GM12878 (cell line): Measurements from ENCODE around the gene BMPR1B.

Experiments
- POLR2A ChIP-seq: IDR thresholded peaks from 2 replicates; pipeline ENCODE4 v1.6.1; 2011; ENCODE audit warnings: low read depth, mild to moderate bottlenecking, low read length
- TCF12 ChIP-seq: IDR thresholded peaks from 2 replicates; pipeline ENCODE4 v1.6.1; 2011; ENCODE audit warnings: low read depth, mild to moderate bottlenecking, low read length

- no peak for TF ChIP-seq POLR2A
- TF ChIP-seq TCF12, result no peak
These were observed 308.3 kb downstream of the BMPR1B start for GRCh38 chr4:95066050-95066449.
